Activated CD8-positive, alpha-beta memory T cell treated with anti-CD3 and anti-CD28 coated beads for 36 hours (primary cell): ENCODE data around the gene ITPR3. TPM values are rescaled to one million over a fixed set of nuclear protein-coding genes. Genes with fewer than 3 reads are reported as not detected.

Experiments
- CTCF ChIA-PET: fragments of 350-600 bp; sonication (Branson Sonifier 250); formaldehyde crosslinking; loops from one replicate; lab custom pipeline; 2021; ENCODE audit warnings: antibody characterized with exemption; lab: Charles Lee
- POLR2A ChIA-PET: fragments of 350-600 bp; sonication (Branson Sonifier 250); formaldehyde crosslinking; loops from one replicate; lab custom pipeline; 2021; ENCODE audit warnings: antibody characterized with exemption; lab: Charles Lee
- total RNA-seq, 2 experiments: library from RNA; stranded (reverse); gene quantifications; one replicate each; pipeline ENCODE4 v1.2.3, GENCODE V29; 2021

ITPR3 gene
- total RNA-seq, 2 experiments from 2014 or later: 42.2 to 44.0 TPM

DNA sequence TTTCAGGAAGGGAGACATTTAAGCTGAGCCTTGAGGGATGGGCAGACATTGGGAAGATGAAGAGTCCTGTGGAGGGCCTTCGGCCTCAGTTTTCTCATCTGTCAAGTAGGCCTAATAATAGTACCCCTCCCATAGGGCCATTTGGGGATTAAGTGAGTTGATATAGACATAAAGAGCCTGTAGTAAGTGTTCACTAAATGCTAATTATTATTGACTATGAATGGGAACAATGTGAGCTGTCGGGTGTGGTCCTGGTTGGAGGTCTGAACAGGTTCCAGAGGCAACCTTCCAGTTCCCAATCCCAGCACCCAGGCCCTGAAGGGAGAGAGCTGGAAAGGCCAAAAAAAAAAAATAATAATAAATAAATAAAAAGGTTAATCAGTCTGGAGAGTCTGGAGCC is 14.5 kb upstream of the ITPR3 start:
- ChIA-PET POLR2A (no interaction called here), CTCF (interaction anchor here (2.1 to 2.6 kb wide), 4 partner anchors 8 to 20 kb away, joined by 9 to 18 read pairs (median 14); partner anchors contain the start of gene ITPR3)

DNA sequence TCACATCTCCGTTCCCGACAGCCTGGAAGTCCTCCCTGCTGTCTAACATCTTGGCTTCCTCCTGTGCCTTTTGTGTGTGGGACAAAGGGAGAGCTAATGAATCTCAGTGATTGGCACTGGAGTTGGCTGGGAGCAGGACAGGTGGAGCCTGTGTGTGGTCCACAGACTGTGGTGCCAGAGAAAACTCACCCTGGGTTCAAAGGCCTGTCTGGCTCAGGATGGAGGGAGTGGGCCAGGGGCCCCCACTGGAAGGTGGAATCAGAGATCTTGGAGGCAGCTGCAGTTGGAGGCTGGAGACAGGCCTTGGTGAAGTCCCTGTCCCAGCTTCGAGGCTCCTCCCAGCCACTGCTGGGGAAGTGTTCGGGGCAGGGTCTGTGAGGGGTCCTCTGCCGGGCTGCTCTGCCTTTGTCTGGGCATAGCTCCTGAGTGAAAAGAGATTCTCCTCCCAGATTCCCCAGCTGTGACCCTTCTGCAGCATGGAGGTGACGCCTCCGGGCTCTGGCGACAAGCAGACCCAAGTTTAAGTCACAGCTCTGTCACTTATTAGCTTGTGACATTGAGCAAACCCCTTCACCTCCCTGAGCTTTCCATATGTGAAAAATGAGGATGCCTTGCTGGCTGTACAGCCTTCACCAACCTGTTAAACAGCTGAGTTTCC is 13.9 kb upstream of the ITPR3 start:
- ChIA-PET CTCF (interaction anchor here (1.4 to 2.6 kb wide), 7 partner anchors 9 to 49 kb away, joined by 4 to 18 read pairs (median 10); partner anchors contain the start of gene ITPR3), POLR2A (no interaction called here)

DNA sequence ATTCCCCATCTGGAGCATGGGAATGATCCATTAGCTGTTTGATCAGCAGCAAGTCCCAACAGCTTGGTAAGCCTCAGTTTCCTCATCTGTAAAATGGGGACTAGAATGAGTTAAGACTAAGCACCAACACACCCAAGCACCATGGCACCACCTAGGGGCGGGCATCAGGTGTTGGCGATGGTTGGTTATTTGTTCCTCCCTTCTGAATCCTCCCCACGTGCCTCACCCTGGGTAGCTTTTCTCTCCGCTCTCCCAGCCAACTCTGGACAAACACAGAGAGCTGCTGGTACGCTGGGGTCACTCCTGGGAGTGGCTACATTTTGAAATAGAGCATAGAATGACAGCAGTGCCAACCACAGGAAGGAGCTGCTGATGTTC is 13.3 kb upstream of the ITPR3 start:
- POLR2A ChIA-PET: no interaction called here
- CTCF ChIA-PET: interaction anchor here (1.2 to 2.6 kb wide), 8 partner anchors 9 to 103 kb away, joined by 3 to 18 read pairs (median 10); partner anchors contain the start of genes ITPR3 and UQCC2

DNA sequence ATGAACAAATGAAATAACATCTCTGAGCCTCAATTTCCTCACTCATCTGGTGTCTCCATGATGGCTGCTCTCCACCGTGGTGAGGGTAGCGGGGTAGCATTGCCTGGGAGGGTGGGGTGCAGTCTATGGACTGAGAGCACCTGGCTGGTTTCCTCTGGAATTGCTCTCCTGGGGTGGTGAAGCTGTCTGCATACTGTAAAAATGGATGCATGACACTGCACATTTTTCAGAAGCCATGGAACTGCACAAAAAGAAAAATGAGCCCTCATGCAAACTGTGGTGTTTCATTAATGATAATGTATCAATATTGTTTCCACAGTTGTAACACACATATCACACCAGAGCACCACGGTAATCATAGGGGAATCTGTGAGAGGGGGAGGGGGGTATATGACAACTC is 12.1 kb upstream of the ITPR3 start:
- ChIA-PET POLR2A (no interaction called here), CTCF (interaction anchor here (1.2 to 2.6 kb wide), 4 partner anchors 11 to 102 kb away, joined by 3 to 18 read pairs (median 14); partner anchors contain the start of gene UQCC2)

DNA sequence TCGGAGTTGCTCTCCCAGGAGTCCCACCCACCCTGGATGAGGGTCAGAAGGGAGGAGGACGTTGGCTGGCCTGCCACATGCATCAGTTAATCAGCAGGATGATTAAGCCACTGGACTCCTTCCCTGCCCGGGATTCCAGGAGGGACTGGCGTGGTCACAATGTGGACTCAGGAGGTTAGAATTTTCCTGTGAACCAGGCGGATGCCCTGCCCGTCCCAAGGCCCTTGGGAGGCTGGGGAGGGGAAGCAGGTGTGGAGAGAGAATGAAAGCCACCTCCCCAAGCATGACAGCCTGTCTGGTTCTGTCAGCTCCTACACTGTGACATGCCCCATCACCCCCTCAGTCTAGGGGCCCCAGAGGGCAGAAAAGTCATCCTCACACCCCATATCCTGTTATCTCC is 11.6 kb upstream of the ITPR3 start:
- ChIA-PET CTCF (no interaction called here), POLR2A (no interaction called here)

DNA sequence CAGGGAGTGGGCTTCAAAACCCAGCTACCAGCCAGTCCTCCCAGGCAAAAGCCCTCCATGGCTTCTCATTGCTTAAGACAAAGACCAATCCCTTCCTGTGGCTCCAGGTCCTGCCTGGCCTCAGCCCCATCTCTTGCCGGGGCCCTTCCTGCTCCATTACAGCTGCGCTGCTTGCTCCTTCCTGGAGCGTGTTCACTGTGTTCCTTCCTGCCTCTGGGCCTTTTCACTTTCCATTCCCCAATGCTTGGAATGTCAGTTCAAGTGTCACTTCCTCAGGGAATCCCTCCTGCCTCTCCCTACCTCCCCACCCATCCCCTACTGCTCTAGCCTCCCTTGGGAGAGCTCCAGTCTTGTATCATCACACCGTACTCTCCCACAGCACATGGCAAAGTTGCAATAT is 11.1 kb upstream of the ITPR3 start:
- POLR2A ChIA-PET: no interaction called here

DNA sequence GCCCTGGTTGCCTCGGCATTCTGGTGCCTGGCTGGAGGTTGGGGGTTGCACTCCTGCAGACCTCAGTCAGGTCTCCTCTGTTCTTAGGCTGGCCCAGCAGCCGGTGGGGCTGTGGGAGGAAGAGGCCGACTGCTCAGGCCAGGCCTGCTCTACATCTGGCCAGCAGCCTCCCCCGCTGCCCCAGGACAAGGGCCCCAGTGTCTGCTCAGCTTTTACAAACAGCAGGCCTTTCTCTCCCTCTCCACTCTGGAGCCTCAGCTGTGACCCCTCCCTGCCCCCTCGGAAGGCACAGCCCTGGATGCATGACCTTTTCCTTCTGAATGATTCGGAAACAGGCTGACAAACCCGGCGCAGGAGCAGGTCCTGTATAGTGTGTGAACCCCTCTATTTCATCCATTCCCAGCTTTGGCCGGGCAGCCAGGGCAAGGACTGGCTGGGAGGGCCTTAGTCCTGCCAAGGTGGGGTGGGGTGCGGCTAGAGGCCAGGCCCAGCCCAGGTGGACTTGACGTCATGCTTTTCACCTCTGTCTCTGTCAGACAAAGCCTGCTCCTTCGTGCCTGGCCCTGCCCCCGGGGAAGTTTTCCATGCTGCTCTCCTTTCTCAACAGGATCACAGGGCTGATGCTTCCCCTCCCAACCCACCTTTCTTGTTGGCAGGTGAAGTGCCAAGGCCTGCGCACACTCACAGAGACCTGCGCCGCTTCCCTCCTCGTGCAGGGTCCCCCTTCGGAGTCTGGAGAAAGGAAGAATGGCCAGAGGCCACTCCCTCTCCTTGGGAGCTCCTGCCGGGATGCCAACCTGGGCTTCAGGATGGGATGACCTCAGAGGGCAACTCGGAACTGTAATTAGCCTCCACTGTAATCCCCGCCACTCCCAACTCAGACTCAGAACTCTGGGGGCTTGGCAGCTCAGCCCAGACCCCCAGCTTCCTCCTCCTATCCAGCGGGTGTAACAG is 10.1 kb upstream of the ITPR3 start:
- ChIA-PET POLR2A (no interaction called here), CTCF (no interaction called here)

More for the DNA sequence above, 11.1 kb upstream of the ITPR3 start:
- CTCF ChIA-PET: no interaction called here

DNA sequence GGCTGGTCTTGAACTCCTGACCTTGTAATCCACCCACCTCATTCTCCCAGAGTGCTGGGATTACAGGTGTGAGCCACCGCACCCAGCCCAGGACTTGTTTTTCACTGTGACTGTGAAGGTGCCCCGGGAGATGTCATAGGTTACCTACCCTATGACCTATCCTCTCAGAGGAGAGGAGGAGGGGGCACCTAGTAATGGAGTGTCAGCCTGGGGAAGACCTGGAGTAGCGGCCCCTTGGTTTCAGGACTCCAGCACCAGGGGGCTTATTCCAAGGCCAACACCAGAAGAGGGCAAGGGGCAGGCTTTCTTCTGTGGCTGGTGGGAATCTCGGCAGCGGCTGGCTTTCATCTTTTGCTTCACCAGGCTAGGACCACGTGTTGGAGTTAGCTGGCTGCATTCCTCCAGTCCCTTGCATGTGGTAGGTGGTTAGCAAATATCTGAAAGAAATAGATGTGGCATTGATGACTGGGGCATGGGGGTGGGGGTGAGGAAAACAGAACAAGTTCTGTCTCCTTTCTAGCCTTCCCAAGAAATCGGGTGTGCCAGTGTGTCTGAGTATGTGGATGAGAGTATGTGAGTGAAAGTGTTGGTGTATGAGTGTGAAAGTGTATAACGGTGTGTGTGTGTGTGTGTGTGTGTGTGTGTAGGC is 7.9 kb upstream of the ITPR3 start:
- POLR2A ChIA-PET: no interaction called here
- CTCF ChIA-PET: interaction anchor here (1.4 kb wide), 1 partner anchor 23 kb away, joined by 4 read pairs; no protein-coding TSS in a partner anchor

DNA sequence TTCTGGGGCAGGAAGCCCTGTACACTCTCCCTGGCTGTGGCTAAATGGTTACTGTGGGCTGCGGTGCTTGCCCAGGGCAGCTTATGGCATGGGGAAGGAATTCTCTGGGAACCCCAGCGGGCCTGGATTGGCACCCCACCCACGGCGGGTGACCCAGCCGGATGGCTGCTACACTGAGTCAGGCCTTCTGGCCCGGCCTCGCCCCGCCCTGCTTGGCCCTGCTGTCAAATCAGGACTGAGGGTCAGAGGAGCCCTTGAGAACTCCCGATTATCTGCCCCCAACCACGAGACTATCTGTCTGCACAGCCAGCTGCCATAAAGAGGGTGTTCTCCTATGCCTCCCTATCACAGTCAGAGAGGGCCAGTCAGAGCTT is 7.3 kb upstream of the ITPR3 start:
- POLR2A ChIA-PET: no interaction called here
- CTCF ChIA-PET: interaction anchor here (1.4 kb wide), 1 partner anchor 24 kb away, joined by 4 read pairs; no protein-coding TSS in a partner anchor

DNA sequence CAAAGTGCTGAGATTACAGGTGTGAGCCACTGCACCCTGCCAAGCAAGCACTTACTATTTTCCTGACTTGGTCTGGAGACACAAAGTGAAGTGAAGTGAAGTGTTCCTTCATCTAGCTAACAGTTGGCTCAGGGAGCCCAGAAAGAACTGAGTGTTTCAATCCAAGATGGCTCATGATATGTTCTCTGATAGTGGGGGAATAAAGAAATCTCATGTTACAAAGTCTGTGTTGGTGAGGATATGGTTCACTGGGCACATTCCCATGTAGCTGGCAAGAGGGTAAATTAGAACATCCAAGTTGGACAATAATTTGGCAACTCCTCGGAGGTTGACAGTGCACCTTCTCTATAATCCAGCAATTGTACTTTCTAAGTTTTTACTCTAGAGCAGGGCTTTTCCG is 5.0 kb upstream of the ITPR3 start:
- CTCF ChIA-PET: interaction anchor here (3.0 kb wide), 1 partner anchor 8 kb away, joined by 10 read pairs; no protein-coding TSS in a partner anchor
- POLR2A ChIA-PET: no interaction called here

DNA sequence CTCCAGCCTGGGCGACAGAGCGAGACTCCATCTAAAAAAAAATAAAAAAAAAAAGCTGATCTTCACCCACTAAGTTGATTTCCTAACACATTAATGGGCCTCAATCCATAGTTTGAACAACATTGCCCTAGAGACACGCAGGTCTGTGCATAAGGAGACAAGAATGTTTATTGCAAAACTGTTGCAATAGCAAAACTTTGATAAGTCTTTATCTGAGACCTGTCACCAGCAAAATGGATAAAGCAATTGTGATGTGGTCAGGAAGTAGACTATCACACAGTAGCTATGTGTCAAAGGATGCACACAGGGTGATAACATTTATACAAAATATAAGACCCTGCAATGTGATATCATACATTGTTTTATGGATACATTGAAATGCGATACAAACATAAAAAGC is 4.2 kb upstream of the ITPR3 start:
- ChIA-PET CTCF (interaction anchor here (0.6 to 3.0 kb wide), 4 partner anchors 9 to 359 kb away, joined by 3 to 10 read pairs (median 4); no protein-coding TSS in a partner anchor), POLR2A (no interaction called here)

DNA sequence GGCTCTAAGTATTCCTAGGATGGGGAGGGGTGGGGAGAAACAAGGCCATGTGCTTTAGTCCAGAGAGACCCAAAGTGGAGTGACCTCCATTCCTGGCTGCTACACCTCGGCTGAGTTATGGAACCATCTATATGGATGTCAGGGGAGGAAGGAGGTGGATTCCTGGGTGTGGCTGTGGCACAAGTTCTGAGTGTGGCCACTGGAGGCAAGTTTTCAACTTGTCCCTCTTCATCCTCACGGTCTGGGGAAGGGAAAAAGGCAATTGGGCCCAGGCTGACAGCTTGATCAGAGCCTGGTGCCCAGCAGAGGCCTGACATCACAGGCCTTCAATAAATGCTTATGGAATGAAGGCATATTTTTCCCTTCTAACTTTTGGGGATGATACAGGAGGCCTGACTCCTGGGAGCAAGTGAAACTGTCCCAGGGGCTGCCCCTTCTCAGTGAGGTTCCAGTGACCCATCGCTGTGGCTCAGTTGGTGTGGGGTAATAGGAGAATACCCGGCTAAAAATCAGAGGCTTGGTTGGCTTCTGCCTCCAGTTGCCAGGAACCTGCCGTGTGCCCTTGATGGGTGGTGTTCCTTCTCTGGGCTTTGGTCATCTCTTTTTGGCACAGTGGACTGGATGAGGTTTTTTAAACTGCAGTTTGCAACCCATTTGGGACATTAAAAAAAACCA is 1.8 kb upstream of the ITPR3 start:
- CTCF ChIA-PET: interaction anchor here (1.6 kb wide), 1 partner anchor 40 kb away, joined by 3 read pairs; the partner anchor contains the start of gene BAK1
- POLR2A ChIA-PET: interaction anchor here (0.6 kb wide), 1 partner anchor 159 kb away, joined by 3 read pairs; no protein-coding TSS in a partner anchor

DNA sequence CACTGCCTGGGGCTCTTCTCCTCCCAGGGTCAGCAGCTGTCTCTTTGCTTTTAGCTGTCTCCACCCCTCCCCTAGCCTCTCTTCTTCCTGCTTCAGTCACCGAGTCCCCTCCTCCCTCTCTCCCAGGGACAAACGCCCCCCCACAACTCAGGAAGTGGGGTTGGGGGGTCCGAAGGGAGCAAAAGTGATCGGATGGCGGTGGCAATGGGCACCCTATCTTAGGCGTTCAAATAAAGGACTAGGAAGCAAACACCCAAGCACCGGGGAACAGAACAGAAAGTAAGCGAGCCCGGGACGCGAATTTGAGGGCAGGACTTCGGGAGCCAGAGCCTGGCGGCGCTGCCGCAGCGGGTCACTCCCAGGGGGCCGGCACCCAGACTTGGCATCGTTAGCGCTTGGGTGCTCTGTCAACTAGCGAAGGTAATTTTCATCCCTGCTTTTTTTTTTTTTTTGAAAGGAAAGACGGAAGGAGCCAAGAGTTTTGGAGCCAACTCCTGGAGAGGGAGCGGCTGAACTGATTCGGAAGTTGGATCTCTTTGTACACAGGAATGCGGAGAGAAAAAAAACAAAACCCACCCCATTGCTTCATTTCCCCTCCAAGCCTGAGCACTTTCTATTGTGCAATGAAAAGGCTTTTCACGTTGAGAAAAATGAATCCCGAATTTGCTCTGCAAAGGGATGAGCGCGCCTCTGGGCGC is 815 bp upstream of the ITPR3 start:
- CTCF ChIA-PET: interaction anchor here (0.7 to 2.3 kb wide), 6 partner anchors 13 to 387 kb away, joined by 3 to 9 read pairs (median 6); partner anchors contain the start of gene BAK1
- POLR2A ChIA-PET: interaction anchor here (0.7 to 2.0 kb wide), 3 partner anchors 28 to 41 kb away, joined by 3 to 9 read pairs (median 4); partner anchors contain the start of gene BAK1

DNA sequence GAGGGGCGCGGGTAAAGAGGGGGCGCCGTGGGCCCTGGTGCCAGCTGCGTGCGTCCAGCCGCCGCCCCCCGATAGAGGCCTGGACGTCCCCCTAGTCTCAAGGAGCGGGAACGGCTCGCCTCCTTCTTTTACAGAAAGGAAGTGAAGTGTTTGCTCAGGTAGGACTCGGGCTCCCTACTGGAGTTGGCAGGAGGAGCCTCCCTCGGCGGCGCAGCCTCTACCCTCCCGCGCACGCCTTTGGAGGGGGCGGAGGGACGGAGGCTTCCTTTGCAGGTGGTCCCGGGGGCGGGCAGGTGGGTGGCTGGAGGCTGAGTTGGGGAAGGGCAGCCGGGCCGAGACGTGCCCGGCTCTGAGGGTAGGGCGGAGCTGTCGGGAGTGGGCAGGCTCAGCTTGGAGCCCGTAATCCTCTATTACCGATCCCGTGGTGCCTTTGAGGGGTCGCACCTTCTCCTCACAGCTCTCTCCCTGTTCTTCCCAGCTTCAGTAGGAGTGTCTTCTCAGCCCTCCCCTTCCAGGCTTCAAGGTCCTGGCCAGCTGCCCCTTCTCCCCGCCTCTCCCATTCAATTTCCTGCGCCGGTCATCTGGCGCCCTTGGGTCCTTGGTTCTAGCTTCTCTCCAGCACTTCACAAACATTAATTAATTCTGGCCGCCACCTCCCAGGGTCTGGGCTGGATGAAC is 728 bp downstream of the ITPR3 start:
- ChIA-PET CTCF (interaction anchor here (1.1 to 2.3 kb wide), 6 partner anchors 11 to 89 kb away, joined by 3 to 9 read pairs (median 6); partner anchors contain the start of gene UQCC2), POLR2A (interaction anchor here (0.7 to 2.0 kb wide), 6 partner anchors 12 to 90 kb away, joined by 3 to 9 read pairs (median 4); partner anchors contain the start of genes BAK1 and UQCC2)

DNA sequence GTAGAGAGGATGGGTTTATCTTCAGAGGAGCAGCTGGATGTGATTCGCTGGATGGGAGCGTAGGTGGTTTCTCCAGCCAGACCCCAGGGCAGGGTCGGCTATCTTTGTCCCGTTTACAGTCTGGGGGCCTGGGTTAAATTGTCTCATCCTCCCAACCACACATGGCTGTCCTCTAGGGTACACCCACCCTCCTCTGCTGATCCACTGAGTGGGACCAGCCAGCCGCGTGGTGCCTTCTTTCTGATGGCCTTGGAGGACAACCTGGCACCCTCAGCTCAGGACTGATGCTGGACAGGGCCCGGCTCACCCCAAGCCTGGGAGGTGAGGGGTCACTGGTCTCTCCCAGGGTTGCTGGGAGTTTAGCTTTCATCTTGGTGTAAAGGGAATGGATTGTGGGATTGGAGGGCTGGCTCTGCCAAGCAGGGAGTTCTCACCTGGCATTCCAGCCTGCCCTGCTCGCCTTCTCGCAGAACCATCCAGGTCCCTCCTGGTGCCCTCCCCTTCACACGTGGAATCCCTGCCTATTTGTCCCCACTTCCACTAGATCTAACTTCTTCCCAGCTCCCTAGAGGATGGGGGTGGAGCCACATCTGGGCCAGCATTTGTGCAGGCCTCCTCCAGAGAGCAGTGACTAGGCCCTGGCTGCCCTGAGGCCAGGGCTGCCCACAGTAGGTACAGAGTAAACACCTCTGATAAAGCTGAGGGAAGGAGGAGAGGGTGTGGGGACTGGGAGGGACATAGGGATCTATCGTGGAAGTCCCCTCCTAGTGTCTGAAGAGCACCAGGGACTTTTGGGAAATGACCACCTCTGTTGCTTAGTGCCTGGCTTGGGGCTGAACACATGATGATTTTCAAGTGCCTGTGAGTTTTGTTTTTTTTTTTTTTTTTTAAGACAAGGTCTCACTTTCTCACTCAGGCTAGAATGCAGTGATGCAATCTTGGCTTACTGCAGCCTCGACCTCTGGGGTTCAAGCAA is 1.6 kb downstream of the ITPR3 start:
- POLR2A ChIA-PET: interaction anchor here (0.7 to 2.0 kb wide), 5 partner anchors 43 to 89 kb away, joined by 3 to 9 read pairs (median 6); partner anchors contain the start of genes BAK1 and UQCC2
- CTCF ChIA-PET: interaction anchor here (0.6 to 2.3 kb wide), 6 partner anchors 10 to 423 kb away, joined by 3 to 9 read pairs (median 4); no protein-coding TSS in a partner anchor
